ENCODE data around the gene ADAMTSL2.

The ADAMTSL2 gene

DNA sequence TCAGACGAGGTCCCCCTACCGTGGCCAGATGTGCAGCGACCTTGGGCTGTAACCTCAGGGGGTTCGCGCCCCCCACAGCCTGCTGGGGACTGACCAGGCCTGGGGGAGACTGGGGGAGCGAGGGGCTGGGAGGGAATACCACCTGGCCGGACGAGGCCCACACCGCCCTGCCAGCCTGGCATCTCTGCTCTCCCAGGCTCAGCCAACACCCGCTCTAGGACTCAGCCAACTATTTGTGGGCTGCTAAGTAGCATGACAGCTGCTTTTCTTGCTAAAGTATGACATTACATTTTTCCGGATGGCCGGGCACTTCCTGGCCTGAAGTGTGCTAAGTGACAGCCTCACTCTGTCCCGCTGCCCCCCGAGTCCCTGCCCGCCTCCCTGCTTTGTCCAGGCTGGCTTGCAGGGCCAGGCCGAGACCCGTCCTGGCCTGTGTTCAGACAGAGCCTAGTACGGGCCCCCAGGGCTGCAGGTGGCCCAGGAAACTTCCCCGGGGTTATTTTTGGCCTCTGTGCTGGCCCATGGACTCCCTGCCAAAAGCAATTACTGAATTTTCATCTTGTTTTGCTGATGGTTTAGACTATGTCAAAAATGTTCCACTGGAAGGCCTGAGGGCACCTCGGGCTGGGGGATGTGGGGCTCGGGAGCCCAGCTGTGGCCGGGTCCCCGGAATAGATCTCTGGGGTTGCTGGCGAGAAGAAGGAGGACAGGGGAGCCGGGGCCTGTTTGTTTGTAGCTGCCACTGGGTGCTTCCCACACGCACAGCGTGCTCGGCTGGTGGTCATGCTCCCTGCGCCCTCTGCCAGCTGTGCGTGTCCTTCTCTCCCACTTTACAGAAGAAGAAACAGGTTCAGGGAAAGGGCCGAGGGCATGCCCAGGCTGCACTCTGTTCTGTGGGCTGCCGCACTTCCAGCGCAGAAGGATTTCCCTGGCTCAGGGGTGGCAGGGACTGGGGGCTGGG, 42.2 kb upstream of the ADAMTSL2 start:
- TF ChIP-seq SPI1 (IDR thresholded peaks at IDR 0.05; ENCODE audit: low read depth, low read length) (no peak), POU2F2 (IDR thresholded peaks at IDR 0.05; ENCODE audit: low read depth, low read length) (no peak), POLR2A (IDR thresholded peaks at IDR 0.05; ENCODE audit: low read depth, low read length) (no peak), POLR2AphosphoS5 (IDR thresholded peaks at IDR 0.05; ENCODE audit: low read depth, low read length) (no peak)
- DNase-seq (ENCODE audit: insufficient read length, low spot score) (no peak), FAIRE-seq (no peak)

DNA sequence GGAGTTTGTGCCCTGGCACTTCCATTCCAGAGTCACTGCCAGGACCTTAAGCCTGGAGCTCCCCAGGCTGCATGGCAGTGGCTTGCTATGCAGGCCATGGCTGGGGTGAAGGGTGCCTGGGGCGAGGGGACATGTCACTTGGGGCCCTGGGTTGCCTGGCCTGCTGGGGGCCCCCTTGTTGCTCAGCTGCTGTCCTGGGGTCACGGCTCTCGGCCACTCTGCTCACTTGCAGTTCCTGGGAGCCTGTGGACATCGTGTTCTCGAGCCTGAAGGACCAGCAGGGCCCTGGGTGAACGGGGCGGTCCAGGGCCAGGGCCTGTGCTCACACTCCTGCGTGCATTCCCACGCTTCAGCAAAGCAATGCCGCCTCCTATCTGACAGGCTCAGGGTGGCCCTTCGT, 41.1 kb upstream of the ADAMTSL2 start:
- FAIRE-seq (no peak), DNase-seq (ENCODE audit: insufficient read length, low spot score) (no peak)
- no peak for TF ChIP-seq POLR2A (IDR thresholded peaks at IDR 0.05; ENCODE audit: low read depth, low read length)
- TF ChIP-seq TAF1 (IDR thresholded peaks at IDR 0.05; ENCODE audit: low read depth, low read length): no peak
- no peak for TF ChIP-seq POLR2AphosphoS5 (IDR thresholded peaks at IDR 0.05; ENCODE audit: low read depth, low read length)

GRCh38 chr9:133493845-133494540, 40.5 kb upstream of the ADAMTSL2 start:
- FAIRE-seq: no peak
- TF ChIP-seq POLR2AphosphoS5 (IDR thresholded peaks at IDR 0.05; ENCODE audit: low read depth, low read length): no peak
- DNase-seq (ENCODE audit: insufficient read length, low spot score): no peak

- FAIRE-seq (no peak), DNase-seq (ENCODE audit: insufficient read length, low spot score) (no peak)
- TF ChIP-seq PAX5 (IDR thresholded peaks at IDR 0.05; ENCODE audit: insufficient read depth, low read length, severe bottlenecking): no peak
Observed at GRCh38 chr9:133494636-133495326, 39.7 kb upstream of the ADAMTSL2 start.

DNA sequence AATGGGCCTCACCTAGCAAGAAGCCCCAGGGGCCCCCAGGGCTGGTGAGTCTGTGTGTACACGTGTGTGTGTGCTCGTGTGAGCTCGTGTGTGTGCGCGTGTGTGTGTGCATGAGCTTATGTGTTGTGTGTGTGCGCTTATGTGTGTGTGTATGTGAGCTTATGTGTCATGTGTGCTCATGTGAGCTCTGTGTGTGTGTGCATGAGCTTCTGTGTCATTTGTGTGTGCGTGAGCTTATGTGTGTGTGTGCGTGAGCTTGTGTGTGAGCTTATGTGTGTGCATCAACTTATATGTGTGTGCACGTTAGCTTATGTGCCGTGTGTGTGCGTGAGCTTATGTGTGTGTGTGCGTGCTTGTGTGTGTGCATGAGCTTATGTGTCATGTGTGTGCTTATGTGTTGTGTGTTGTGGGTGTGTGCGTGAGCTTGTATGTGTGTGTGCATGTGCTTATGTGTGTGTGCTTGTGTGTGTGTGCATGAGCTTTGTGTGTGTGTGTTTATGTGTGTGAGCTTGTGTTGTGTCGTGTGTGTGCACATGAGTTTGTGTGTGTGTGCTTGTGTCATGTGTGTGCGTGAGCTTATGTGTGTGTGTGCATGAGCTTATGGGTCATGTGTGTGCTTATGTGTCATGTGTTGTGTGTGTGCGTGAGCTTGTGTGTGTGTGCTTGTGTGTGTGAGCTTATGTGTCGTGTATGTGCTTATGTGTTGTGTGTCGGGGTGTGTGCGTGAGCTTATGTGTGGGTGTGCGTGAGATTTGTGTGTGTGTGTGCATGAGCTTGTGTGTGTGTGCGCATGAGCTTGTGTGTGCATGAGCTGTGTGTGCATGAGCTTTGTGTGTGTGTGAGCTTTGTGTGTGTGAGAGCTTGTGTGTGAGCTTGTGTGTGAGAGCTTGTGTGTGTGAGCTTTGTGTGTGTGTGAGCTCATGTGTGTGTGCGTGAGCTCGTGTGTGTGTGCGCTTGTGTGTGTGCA, 38.9 kb upstream of the ADAMTSL2 start:
- FAIRE-seq (peak; percentile 81), DNase-seq (ENCODE audit: insufficient read length, low spot score) (no peak)
- no peak for TF ChIP-seq POLR2AphosphoS5 (IDR thresholded peaks at IDR 0.05; ENCODE audit: low read depth, low read length)
- TF ChIP-seq SPI1 (IDR thresholded peaks at IDR 0.05; ENCODE audit: low read depth, low read length): no peak
- no peak for TF ChIP-seq POU2F2 (IDR thresholded peaks at IDR 0.05; ENCODE audit: low read depth, low read length)
- no peak for TF ChIP-seq TAF1 (IDR thresholded peaks at IDR 0.05; ENCODE audit: low read depth, low read length)
- TF ChIP-seq POLR2A (IDR thresholded peaks at IDR 0.05; ENCODE audit: low read depth, low read length): no peak
- no peak for TF ChIP-seq PAX5 (IDR thresholded peaks at IDR 0.05; ENCODE audit: insufficient read depth, low read length, severe bottlenecking)

GRCh38 chr9:133496861-133497842, 37.4 kb upstream of the ADAMTSL2 start:
- no peak for FAIRE-seq
- DNase-seq (ENCODE audit: insufficient read length, low spot score): no peak
- TF ChIP-seq TAF1 (IDR thresholded peaks at IDR 0.05; ENCODE audit: low read depth, low read length) (no peak), POLR2A (IDR thresholded peaks at IDR 0.05; ENCODE audit: low read depth, low read length) (no peak), POU2F2 (IDR thresholded peaks at IDR 0.05; ENCODE audit: low read depth, low read length) (no peak), POLR2AphosphoS5 (IDR thresholded peaks at IDR 0.05; ENCODE audit: low read depth, low read length) (no peak)

- DNase-seq (ENCODE audit: insufficient read length, low spot score): no peak
- no peak for FAIRE-seq
- TF ChIP-seq SPI1 (IDR thresholded peaks at IDR 0.05; ENCODE audit: low read depth, low read length): no peak
- TF ChIP-seq POLR2AphosphoS5 (IDR thresholded peaks at IDR 0.05; ENCODE audit: low read depth, low read length): no peak
Observed at GRCh38 chr9:133499132-133499891, 35.2 kb upstream of the ADAMTSL2 start.

DNA sequence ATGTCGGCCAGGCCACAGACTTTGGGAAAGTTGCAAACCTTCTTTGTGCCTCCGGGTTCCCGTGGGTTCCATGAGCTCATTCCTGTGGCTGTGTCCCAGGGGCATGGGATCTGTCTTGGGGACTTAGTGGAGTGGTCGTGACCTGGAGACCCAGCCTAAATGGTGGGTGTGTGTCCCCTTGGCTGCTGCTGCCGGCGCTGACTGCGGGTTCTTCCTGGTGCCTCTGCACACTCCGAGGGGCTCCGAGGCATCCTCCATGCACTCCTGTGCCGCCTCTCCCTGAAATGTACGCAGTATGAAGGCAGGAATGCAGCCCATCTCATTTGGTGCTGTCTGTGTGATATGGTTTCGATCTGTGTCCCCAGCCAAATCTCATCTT, 34.6 kb upstream of the ADAMTSL2 start:
- no peak for TF ChIP-seq POLR2A (IDR thresholded peaks at IDR 0.05; ENCODE audit: low read depth, low read length)
- TF ChIP-seq POU2F2 (IDR thresholded peaks at IDR 0.05; ENCODE audit: low read depth, low read length): no peak
- TF ChIP-seq TAF1 (IDR thresholded peaks at IDR 0.05; ENCODE audit: low read depth, low read length): no peak
- TF ChIP-seq SPI1 (IDR thresholded peaks at IDR 0.05; ENCODE audit: low read depth, low read length): no peak
- no peak for TF ChIP-seq PAX5 (IDR thresholded peaks at IDR 0.05; ENCODE audit: insufficient read depth, low read length, severe bottlenecking)
- TF ChIP-seq POLR2AphosphoS5 (IDR thresholded peaks at IDR 0.05; ENCODE audit: low read depth, low read length): no peak
- DNase-seq (ENCODE audit: insufficient read length, low spot score) (no peak), FAIRE-seq (no peak)
